Endothelial cell (in vitro differentiated cells): ENCODE results near the gene EXOC6. TPM values are rescaled to one million over a fixed set of nuclear protein-coding genes. Genes with fewer than 3 reads are reported as not detected.
"Not testable (repeated sequence)": the region's sequence is repeated elsewhere in the genome, so short reads cannot be mapped to it uniquely, and the experiment has no call there.

Experiments used
- DNase-seq: peaks from one replicate; pipeline ENCODE4 v3.0.0; 2021; ENCODE audit warnings: low spot score
- H3K27ac Mint-ChIP-seq: one replicate; pipeline ENCODE4 v1.8.0; 2021; ENCODE audit warnings: mixed read lengths, inconsistent platforms; ENCODE audit not compliant: unreplicated experiment
- H3K27me3 Mint-ChIP-seq: one replicate; pipeline ENCODE4 v1.8.0; 2021; ENCODE audit warnings: mild to moderate bottlenecking, moderate library complexity, mixed read lengths, inconsistent platforms; ENCODE audit not compliant: unreplicated experiment
- H3K36me3 Mint-ChIP-seq: one replicate; pipeline ENCODE4 v1.8.0; 2021; ENCODE audit warnings: mild to moderate bottlenecking, low read depth, mixed read lengths, inconsistent platforms; ENCODE audit not compliant: unreplicated experiment
- H3K4me1 Mint-ChIP-seq: one replicate; pipeline ENCODE4 v1.8.0; 2021; ENCODE audit warnings: mild to moderate bottlenecking, mixed read lengths, inconsistent platforms; ENCODE audit not compliant: unreplicated experiment
- H3K4me3 Mint-ChIP-seq: one replicate; pipeline ENCODE4 v1.8.0; 2021; ENCODE audit warnings: mild to moderate bottlenecking, mixed read lengths, inconsistent platforms; ENCODE audit not compliant: unreplicated experiment
- H3K9me3 Mint-ChIP-seq: one replicate; pipeline ENCODE4 v1.8.0; 2021; ENCODE audit warnings: mixed read lengths, inconsistent platforms; ENCODE audit not compliant: unreplicated experiment
- CTCF ChIP-seq: fragments of 200-600 bp; sonication (generic); IDR thresholded peaks from one replicate; pipeline ENCODE4 v1.5.0; 2021; ENCODE audit warnings: antibody characterized with exemption; ENCODE audit not compliant: unreplicated experiment
- total RNA-seq: library from RNA; stranded (reverse); fragmentation: NEBNext Ultra II Directional; extraction: Animal tissue kit (Norgen Biotek cat#: 25700); gene quantifications from one replicate; pipeline ENCODE4 v1.2.1, GENCODE V29; 2021; ENCODE audit not compliant: unreplicated experiment

Gene EXOC6
- total RNA-seq, 1 donor from 2014 or later, result 28.5 TPM

- no peak for DNase-seq
- Mint-ChIP-seq H3K27ac (no peak overlapping the region), H3K4me3 (no peak overlapping the region), H3K36me3 (peaks cover 10% of the 10 kb centered on the region), H3K9me3 (no peaks in the 10 kb centered on the region), H3K4me1 (no peaks in the 10 kb centered on the region), H3K27me3 (no peaks in the 10 kb centered on the region)
- TF ChIP-seq CTCF, result no peak
These were observed 53.5 kb downstream of the EXOC6 start for GRCh38 chr10:92901819-92902251.

GRCh38 chr10:92903633-92904032, 55.3 kb downstream of the EXOC6 start:
- Mint-ChIP-seq H3K4me3 (no peak overlapping the region), H3K27me3 (no peaks in the 10 kb centered on the region), H3K27ac (no peak overlapping the region), H3K4me1 (no peaks in the 10 kb centered on the region), H3K9me3 (no peaks in the 10 kb centered on the region), H3K36me3 (no peaks in the 10 kb centered on the region)
- no peak for DNase-seq
- no peak for TF ChIP-seq CTCF

GRCh38 chr10:92907280-92907679, 59.0 kb downstream of the EXOC6 start:
- Mint-ChIP-seq H3K27ac (no peak overlapping the region), H3K36me3 (no peaks in the 10 kb centered on the region), H3K4me3 (no peak overlapping the region), H3K27me3 (peaks cover 1% of the 10 kb centered on the region), H3K4me1 (no peaks in the 10 kb centered on the region), H3K9me3 (no peaks in the 10 kb centered on the region)
- no peak for DNase-seq
- TF ChIP-seq CTCF, result no peak

- H3K27me3 Mint-ChIP-seq, H3K9me3 Mint-ChIP-seq, H3K4me3 Mint-ChIP-seq, DNase-seq, H3K27ac Mint-ChIP-seq, H3K4me1 Mint-ChIP-seq, H3K36me3 Mint-ChIP-seq: not testable (repeated sequence)
These were observed 64.3 kb downstream of the EXOC6 start for GRCh38 chr10:92912631-92913030.

- Mint-ChIP-seq H3K9me3 (no peaks in the 10 kb centered on the region), H3K36me3 (peaks cover under 1% of the 10 kb centered on the region), H3K27ac (no peak overlapping the region), H3K4me1 (no peaks in the 10 kb centered on the region), H3K4me3 (no peak overlapping the region), H3K27me3 (peaks cover 3% of the 10 kb centered on the region)
- DNase-seq, result no peak
- TF ChIP-seq CTCF, result no peak
These were observed 65.7 kb downstream of the EXOC6 start for GRCh38 chr10:92913973-92914372.
